ENCODE results near the gene SART1. TPM values are rescaled to one million over a fixed set of nuclear protein-coding genes. Genes with fewer than 3 reads are reported as not detected.

The SART1 gene
- total RNA-seq, 3 donors from 2014 or later, result 55.2 to 68.5 (median 55.9) TPM

GRCh38 chr11:65922565-65922964, 39.0 kb upstream of the SART1 start:
- intact Hi-C loops (cut with DNase I; ENCODE audit: low total_unique reads), result no loop called here

GRCh38 chr11:65925397-65925796, 36.1 kb upstream of the SART1 start:
- H3K27ac ChIP-seq, result no peak overlapping the region
- no peak for DNase-seq (ENCODE audit: low spot score in 2 of 2)
- H3K4me1 ChIP-seq, result peaks cover 0 to 7% of the 10 kb centered on the region in 2 donors
- H3K4me3 ChIP-seq, result no peak overlapping the region
- intact Hi-C loops (cut with DNase I; ENCODE audit: low total_unique reads), result no loop called here
- TF ChIP-seq CTCF (IDR thresholded peaks at IDR 0.05) (no peak), POLR2AphosphoS5 (IDR thresholded peaks at IDR 0.05) (no peak)
- H3K9me3 ChIP-seq, result no peaks in the 10 kb centered on the region
- H3K27me3 ChIP-seq, result no peaks in the 10 kb centered on the region
- H3K36me3 ChIP-seq, result no peaks in the 10 kb centered on the region

More at GRCh38 chr11:65922565-65922964, 39.0 kb upstream of the SART1 start:
- peaks cover 0 to 14% of the 10 kb centered on the region in 2 donors for H3K4me1 ChIP-seq
- no peak overlapping the region for H3K27ac ChIP-seq
- no peaks in the 10 kb centered on the region for H3K36me3 ChIP-seq
- TF ChIP-seq POLR2AphosphoS5 (IDR thresholded peaks at IDR 0.05) (no peak), CTCF (IDR thresholded peaks at IDR 0.05) (no peak), POLR2A (IDR thresholded peaks at IDR 0.05) (no peak)
- H3K9me3 ChIP-seq, result no peaks in the 10 kb centered on the region
- no peaks in the 10 kb centered on the region for H3K27me3 ChIP-seq
- DNase-seq (ENCODE audit: low spot score in 2 of 2), result no peak
- H3K4me3 ChIP-seq, result no peak overlapping the region

- H3K4me1 ChIP-seq, result no peaks in the 10 kb centered on the region
- no peak for DNase-seq (ENCODE audit: low spot score in 2 of 2)
- H3K27ac ChIP-seq, result no peak overlapping the region
- H3K4me3 ChIP-seq, result peak overlapping the region in 1 of 3 donors; percentile 33
- H3K36me3 ChIP-seq, result no peaks in the 10 kb centered on the region
- intact Hi-C loops (cut with DNase I; ENCODE audit: low total_unique reads), result no loop called here
- TF ChIP-seq POLR2AphosphoS5 (IDR thresholded peaks at IDR 0.05) (no peak), CTCF (IDR thresholded peaks at IDR 0.05) (no peak), POLR2A (IDR thresholded peaks at IDR 0.05) (no peak)
- H3K9me3 ChIP-seq, result no peaks in the 10 kb centered on the region
- no peaks in the 10 kb centered on the region for H3K27me3 ChIP-seq
Observed at GRCh38 chr11:65927904-65928397, 33.6 kb upstream of the SART1 start.

GRCh38 chr11:65928667-65929066, 32.9 kb upstream of the SART1 start:
- intact Hi-C loops (cut with DNase I; ENCODE audit: low total_unique reads), result no loop called here
- H3K4me3 ChIP-seq, result no peak overlapping the region
- H3K27me3 ChIP-seq, result no peaks in the 10 kb centered on the region
- no peaks in the 10 kb centered on the region for H3K4me1 ChIP-seq
- no peaks in the 10 kb centered on the region for H3K36me3 ChIP-seq
- no peak overlapping the region for H3K27ac ChIP-seq
- TF ChIP-seq POLR2A (IDR thresholded peaks at IDR 0.05) (no peak), CTCF (IDR thresholded peaks at IDR 0.05) (no peak), POLR2AphosphoS5 (IDR thresholded peaks at IDR 0.05) (no peak)
- no peaks in the 10 kb centered on the region for H3K9me3 ChIP-seq
- no peak for DNase-seq (ENCODE audit: low spot score in 2 of 2)

- no peaks in the 10 kb centered on the region for H3K4me1 ChIP-seq
- H3K27ac ChIP-seq, result no peak overlapping the region
- H3K4me3 ChIP-seq, result no peak overlapping the region
- TF ChIP-seq POLR2A (IDR thresholded peaks at IDR 0.05) (no peak), POLR2AphosphoS5 (IDR thresholded peaks at IDR 0.05) (no peak)
- DNase-seq (ENCODE audit: low spot score in 2 of 2), result no peak
- H3K9me3 ChIP-seq, result no peaks in the 10 kb centered on the region
- intact Hi-C loops (cut with DNase I; ENCODE audit: low total_unique reads), result no loop called here
- H3K36me3 ChIP-seq, result no peaks in the 10 kb centered on the region
- no peaks in the 10 kb centered on the region for H3K27me3 ChIP-seq
Observed at GRCh38 chr11:65931773-65932557, 29.6 kb upstream of the SART1 start.

Data from breast epithelium (tissue), 4 donors.